ENCODE results near the gene NT5M.
"Not testable (repeated sequence)": the region's sequence is repeated elsewhere in the genome, so short reads cannot be mapped to it uniquely, and the experiment has no call there.

NT5M gene

DNA sequence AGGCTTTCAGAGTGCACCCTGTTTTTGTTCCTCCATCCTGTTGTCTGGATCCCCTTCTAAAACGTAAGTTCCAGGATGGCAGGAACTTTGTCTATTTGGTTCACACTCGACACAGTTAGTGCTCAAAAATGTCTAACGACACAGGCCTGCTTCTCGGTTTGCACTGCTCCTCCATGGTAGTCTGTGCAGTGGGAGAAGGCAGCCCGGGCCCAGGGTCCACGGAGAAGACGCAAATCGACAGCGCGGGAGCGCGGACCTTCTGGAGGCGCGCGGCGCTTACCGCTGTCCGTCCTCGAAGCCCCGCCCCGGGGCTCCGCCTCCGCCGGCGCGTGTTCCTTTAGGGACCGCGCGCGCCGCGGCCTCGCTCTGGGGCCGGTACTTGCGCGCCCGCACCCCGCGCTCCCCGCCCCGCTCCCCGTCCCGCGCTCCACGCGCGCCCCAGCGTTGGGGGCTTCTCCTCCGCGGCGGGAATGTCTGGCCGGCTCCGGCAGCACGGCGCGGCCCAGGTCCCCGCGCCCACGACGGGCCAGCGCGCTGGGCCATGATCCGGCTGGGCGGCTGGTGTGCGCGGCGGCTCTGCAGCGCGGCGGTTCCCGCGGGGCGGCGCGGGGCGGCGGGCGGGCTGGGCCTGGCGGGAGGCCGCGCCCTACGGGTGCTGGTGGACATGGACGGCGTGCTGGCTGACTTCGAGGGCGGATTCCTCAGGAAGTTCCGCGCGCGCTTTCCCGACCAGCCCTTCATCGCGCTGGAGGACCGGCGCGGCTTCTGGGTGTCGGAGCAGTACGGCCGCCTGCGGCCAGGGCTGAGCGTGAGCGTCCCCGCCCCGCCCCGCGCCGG lies at the start of gene NT5M:
TSS of gene NT5M (plus strand) at position 364 of the 837 bp plus-strand sequence. CDS start at position 542, 178 bp downstream.
- DNase-seq, result peak; percentile 86

DNA sequence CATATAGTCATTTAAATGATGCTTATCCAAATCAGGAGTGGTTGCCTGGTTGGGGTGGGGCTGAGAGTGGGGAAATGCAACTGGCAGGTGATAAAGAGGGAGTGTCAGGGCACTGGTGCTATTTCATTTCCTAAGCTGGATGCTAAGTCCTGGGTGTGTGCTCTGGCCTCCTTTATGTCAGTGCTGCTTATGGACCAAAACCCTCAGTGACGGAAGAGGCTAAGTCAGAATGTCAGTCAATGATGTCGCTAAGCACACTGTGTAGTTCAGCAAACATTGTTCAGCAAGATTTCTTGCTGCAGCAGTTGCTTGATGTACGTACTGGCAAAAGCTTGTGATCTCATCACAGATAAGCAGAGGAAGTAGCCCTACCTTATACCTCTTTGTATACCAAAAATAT lies 49.8 kb upstream of the NT5M start:
- no peak for DNase-seq

DNA sequence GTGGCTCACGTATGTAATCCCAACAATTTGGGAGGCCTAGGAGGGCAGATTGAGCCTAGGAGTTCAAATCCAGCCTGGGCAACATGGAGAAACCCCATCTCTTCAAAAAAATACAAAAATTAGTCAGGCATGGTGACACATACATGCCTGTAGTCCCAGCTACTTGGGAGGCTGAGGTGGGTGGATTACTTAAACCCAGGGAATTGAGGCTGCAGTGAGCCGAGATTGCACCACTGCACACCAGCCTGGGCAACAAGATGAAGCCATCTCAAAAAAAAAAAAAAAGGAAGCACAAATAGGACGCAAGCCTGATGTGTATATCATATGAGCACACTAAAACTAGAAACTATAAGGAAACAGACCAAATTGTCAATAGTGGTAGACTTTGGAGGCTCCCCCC lies 49.1 kb upstream of the NT5M start:
- no peak for DNase-seq

- not testable (repeated sequence) for DNase-seq
Observed at GRCh38 chr17:17255689-17256088, 47.5 kb upstream of the NT5M start.

DNA sequence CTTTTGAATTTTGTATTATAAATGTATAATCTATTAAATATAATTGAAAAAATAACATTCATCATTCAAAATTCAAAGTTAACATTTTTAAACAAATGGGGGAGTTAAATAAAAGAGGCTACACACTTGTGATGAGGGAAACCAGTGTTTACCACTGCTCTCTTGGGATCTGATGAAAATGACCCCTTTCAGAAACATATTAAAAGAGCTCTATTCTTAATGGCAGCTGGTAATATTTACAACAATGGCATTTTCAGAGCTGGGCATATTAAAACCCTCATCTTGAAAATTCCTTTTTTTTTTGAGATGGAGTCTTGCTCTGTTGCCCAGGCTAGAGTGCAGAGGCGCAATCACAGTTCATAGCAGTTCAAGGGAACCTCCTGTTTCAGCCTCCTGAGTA lies 46.9 kb upstream of the NT5M start:
- no peak for DNase-seq

- no peak for DNase-seq
Observed at GRCh38 chr17:17258011-17258410, 45.2 kb upstream of the NT5M start.

GRCh38 chr17:17258998-17259397 lies 44.2 kb upstream of the NT5M start:
- DNase-seq, result no peak

DNA sequence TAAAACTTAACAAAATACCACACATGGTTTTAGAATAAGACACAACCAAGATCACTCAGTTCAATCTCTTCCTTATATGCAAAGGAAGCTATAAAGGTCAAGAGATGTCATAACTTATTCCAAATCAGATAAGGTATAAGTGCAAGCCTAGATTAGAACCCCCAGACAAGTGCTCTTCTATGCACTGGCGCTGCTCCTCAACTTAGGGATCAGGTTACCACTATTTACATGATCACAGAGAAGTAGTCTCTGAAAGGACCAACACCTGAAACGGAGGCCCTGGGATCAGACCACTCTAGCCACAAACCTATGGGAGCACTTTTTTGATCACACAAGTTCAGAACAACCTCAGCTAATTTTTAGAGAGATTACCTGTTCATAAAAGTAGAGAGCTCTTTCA lies 38.7 kb upstream of the NT5M start:
- DNase-seq, result no peak

DNA sequence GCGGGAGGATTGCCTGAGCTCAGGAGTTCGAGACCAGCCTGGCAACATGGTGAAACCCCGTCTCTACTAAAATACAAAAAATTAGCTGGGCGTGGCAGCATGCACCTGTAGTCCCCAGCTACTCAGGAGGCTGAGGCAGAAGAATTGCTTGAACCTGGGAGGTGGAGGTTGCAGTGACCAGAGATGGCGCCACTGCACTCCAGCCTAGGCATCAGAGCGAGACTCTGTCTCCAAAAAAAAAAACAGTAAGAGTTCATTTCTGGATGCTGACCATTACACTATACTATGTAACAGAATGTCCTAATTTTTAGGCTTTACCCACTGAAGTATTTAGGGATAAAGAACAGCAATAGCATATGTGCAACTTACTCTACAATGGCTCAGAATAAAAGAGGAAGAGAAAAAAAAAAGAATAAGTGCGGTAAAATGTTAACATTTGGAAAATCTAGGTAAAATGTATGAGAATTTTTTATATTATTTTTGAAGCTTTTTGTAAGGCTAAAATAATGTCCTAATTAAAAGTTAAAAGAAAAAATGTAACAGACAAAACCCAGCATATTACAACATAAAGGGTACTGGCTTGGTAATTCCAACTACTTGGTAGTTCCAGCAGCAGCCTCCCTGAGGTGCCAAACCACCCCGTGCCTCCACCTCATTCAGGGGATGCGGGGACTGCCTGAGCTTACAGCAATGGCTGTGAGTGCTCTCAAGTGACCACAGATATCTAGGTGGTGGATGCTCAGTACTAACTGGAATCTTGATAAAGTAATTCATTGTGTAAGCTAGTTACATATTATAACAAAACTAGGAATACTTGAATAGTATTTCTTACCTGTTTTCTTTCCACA lies 33.0 kb upstream of the NT5M start:
- no peak for DNase-seq

DNA sequence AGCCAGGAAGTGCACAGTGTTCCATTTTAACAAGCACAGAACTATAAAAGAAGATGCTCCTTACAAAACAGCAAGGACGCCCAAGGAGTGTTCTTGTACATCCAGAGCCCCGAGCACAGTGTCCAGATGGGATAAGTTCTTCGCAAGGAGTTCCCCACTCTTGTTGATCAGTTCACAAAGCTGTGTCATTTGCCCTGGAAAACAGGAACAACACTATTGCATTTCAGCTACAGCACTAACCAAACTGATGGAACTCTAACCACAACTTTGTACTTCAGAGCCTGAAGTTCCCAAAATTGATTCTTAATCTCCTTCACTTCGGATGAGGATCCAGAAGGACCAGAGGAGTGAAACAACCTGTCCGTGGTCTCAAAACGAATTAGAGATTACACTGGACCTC lies 27.2 kb upstream of the NT5M start:
- no peak for DNase-seq

DNA sequence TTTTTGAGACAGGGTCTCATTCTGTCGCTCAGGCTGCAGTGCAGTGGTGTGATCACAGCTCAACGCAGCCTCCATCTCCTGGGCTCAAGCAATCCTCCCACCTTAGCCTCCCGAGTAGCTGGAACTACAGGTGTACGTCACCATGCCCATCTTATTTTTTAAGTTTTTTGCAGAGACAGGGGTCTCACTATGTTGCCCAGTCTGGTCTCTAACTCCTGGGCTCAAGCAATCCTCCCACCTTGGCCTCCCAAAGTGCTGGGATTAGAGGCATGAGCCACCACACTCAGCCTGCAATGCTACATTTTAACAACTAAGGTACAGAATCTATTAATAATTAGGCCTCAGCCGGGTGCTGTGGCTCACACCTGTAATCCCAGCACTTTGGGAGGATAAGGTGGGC lies 25.7 kb upstream of the NT5M start:
- not testable (repeated sequence) for DNase-seq

DNA sequence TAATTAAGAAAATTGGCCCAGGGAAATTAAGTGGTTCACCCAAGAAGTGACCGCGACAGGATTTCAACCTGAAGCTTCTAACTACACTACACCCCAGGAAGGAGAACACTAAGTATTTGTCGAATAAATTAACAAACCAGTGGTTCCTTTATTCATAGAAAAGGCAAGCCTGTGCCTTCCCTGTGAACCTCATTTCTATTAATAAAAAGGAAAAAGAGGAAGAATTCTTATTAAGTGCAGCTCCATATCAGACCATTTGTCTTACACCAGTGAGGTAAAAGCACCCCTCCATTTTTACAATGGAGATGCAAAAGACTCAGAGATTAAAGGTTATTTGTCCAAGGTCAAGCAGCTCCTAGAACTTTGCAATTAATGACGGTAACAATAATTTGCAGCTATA lies 23.9 kb upstream of the NT5M start:
- DNase-seq, result no peak

- DNase-seq, result peak; percentile 99
Observed at GRCh38 chr17:17280613-17281549, 22.3 kb upstream of the NT5M start, which contains the start of gene COPS3. Gene COPS3 (minus strand): TSS chr17:17281246. CDS start chr17:17281186, 60 bp downstream.

DNA sequence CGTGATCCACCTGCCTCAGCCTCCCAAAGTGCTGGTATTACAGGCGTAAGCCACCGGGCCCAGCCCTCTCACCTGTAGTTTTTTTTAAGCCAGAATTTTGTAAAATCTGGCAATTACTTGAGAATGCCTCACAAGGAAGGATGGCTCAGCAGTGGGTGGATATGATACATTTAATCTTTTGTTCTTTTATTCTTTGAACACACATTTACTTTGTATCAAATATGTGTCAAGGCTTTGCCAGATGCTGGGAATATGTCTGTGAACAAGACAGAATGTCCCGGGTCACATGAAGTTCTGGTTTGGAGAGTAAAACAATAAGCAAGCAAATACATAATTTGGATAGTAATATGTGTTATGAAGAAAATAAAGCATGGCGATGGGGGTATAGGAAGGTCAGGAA lies 17.2 kb upstream of the NT5M start:
- no peak for DNase-seq

GRCh38 chr17:17289086-17289485 lies 14.1 kb upstream of the NT5M start:
- DNase-seq, result no peak

DNA sequence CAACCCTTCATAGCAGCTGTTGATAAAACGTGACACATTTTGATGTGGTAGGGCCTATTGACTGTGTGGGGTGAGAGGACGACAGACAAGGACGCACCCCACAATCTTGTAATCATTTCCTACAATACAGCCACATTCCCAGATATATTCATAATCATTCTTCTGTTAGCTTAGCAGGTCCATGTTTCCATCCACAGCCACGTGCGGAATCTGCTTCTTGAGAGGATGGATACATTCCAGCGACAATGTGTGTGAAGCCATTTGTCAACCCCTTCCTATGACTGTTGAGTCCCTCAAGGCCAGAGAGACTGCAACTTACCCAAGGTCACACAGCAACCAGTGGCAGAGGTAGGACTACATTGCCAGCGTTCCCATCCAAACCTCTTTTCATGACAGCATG lies 13.5 kb upstream of the NT5M start:
- DNase-seq, result no peak

GRCh38 chr17:17295141-17295540 lies 8.0 kb upstream of the NT5M start:
- no peak for DNase-seq

GRCh38 chr17:17297217-17297616 lies 6.0 kb upstream of the NT5M start:
- DNase-seq, result no peak

DNA sequence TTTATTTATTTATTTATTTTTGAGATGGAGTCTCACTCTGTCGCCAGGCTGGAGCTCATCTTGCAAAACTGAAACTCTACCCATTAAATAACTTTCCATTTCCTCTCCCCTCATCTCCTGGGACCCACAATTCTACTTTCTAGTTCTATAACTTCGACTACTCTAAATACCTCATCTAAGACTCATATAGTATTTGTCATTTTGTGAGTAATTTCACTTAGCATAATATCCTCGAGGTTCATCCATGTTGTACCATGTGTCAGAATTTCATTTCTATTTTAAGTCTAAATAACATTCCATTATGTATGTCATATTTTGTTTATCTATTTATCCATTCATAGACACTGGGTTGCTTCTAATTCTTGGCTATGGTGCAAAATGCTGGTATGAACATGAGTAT lies 5.1 kb upstream of the NT5M start:
- DNase-seq, result no peak

- DNase-seq, result peak; percentile 74
Observed at GRCh38 chr17:17300624-17301568, 2.3 kb upstream of the NT5M start.

GRCh38 chr17:17301659-17302058 lies 1.5 kb upstream of the NT5M start:
- not testable (repeated sequence) for DNase-seq
